NCI-H2196 treated with DMSO at 0.1 percent for 48 hours (cell line): Measurements from ENCODE around the gene RAB3B.
"Not testable (repeated sequence)": the region's sequence is repeated elsewhere in the genome, so short reads cannot be mapped to it uniquely, and the experiment has no call there.

ENCODE experiments used
- DNase-seq: peaks from one replicate; lab custom pipeline; 2025; ENCODE audit not compliant: unreplicated experiment; lab: John Stamatoyannopoulos, UW

The RAB3B gene

GRCh38 chr1:51922040-51922439 lies 68.5 kb downstream of the RAB3B start:
- no peak for DNase-seq

- no peak for DNase-seq
Measured at GRCh38 chr1:51920130-51920529, 70.4 kb downstream of the RAB3B start.

GRCh38 chr1:51919684-51920083 lies 70.8 kb downstream of the RAB3B start:
- no peak for DNase-seq

- no peak for DNase-seq
Measured at GRCh38 chr1:51916587-51917405, 73.7 kb downstream of the RAB3B start.

- DNase-seq: no peak
Measured at GRCh38 chr1:51915951-51916350, 74.5 kb downstream of the RAB3B start.

GRCh38 chr1:51912881-51913280 lies 77.6 kb downstream of the RAB3B start:
- no peak for DNase-seq

- DNase-seq: no peak
Measured at GRCh38 chr1:51910221-51911000, 80.1 kb downstream of the RAB3B start.

GRCh38 chr1:51908499-51908898 lies 82.0 kb downstream of the RAB3B start:
- DNase-seq: no peak

GRCh38 chr1:51907079-51907702 lies 83.3 kb downstream of the RAB3B start:
- no peak for DNase-seq

- DNase-seq: peak; percentile 68
Measured at GRCh38 chr1:51906306-51907078, 84.0 kb downstream of the RAB3B start.

- no peak for DNase-seq
Measured at GRCh38 chr1:51902456-51902855, 88.0 kb downstream of the RAB3B start.

GRCh38 chr1:51901151-51901550 lies 89.3 kb downstream of the RAB3B start:
- DNase-seq: no peak

- no peak for DNase-seq
Measured at GRCh38 chr1:51899022-51899421, 91.5 kb downstream of the RAB3B start.

- no peak for DNase-seq
Measured at GRCh38 chr1:51898090-51898734, 92.3 kb downstream of the RAB3B start.

GRCh38 chr1:51897699-51898031 lies 92.8 kb downstream of the RAB3B start:
- DNase-seq: no peak

GRCh38 chr1:51894748-51895147 lies 95.8 kb downstream of the RAB3B start:
- DNase-seq: not testable (repeated sequence)

GRCh38 chr1:51878616-51879336 lies 111.7 kb downstream of the RAB3B start, which contains the start of gene NRDC:
Gene NRDC, minus strand, starts transcription at chr1:51878727. Its CDS starts 112 bp downstream, at chr1:51878615.
- peak; percentile 99 for DNase-seq

- DNase-seq: no peak
Measured at GRCh38 chr1:51878308-51878615, 112.2 kb downstream of the RAB3B start.

- no peak for DNase-seq
Measured at GRCh38 chr1:51877434-51878307, 112.8 kb downstream of the RAB3B start.
